GM12891 (cell line): ENCODE measurements around the gene RHBDD3.

Source experiments
- POLR2A ChIP-seq: IDR thresholded peaks from 2 replicates; pipeline ENCODE4 v1.6.1; 2011; ENCODE audit warnings: low read depth, low read length, control low read depth
- POLR2AphosphoS5 ChIP-seq: IDR thresholded peaks from 2 replicates; pipeline ENCODE4 v1.6.1; 2011; ENCODE audit warnings: low read depth, low read length, control low read depth
- TAF1 ChIP-seq: IDR thresholded peaks from 2 replicates; pipeline ENCODE4 v1.6.1; 2011; ENCODE audit warnings: low read depth, low read length, control low read depth

GRCh38 chr22:29214232-29214631 lies 53.5 kb downstream of the RHBDD3 start:
- TF ChIP-seq POLR2A, result no peak
- TF ChIP-seq TAF1, result no peak
- no peak for TF ChIP-seq POLR2AphosphoS5
